HG03565 (cell line): ENCODE results near the gene FOSL1.

ENCODE experiments used
- ATAC-seq: cut with Tn5 transposase; IDR thresholded peaks from one replicate; pipeline ENCODE4 v1.9.1; 2021; ENCODE audit warnings: mild to moderate bottlenecking, moderate library complexity; ENCODE audit not compliant: unreplicated experiment

Gene FOSL1

GRCh38 chr11:65900125-65900898, at the start of gene FOSL1:
TSS of gene FOSL1 (minus strand) at chr11:65900388. CDS start at chr11:65900339, 49 bp downstream.
- ATAC-seq: peak; percentile 74

- ATAC-seq: no peak
Measured at GRCh38 chr11:65947603-65948125, 47.5 kb upstream of the FOSL1 start.

GRCh38 chr11:65947133-65947532, 46.9 kb upstream of the FOSL1 start:
- no peak for ATAC-seq

- ATAC-seq: no peak
Measured at GRCh38 chr11:65946655-65947054, 46.5 kb upstream of the FOSL1 start.

- no peak for ATAC-seq
Measured at GRCh38 chr11:65945941-65946558, 45.9 kb upstream of the FOSL1 start.

GRCh38 chr11:65945430-65945911, 45.3 kb upstream of the FOSL1 start, which contains the start of gene TSGA10IP:
TSS of gene TSGA10IP (plus strand) at chr11:65945480. CDS start at chr11:65945676, 196 bp downstream.
- no peak for ATAC-seq

GRCh38 chr11:65944767-65945166, 44.6 kb upstream of the FOSL1 start:
- no peak for ATAC-seq

GRCh38 chr11:65944191-65944590, 44.0 kb upstream of the FOSL1 start:
- no peak for ATAC-seq

GRCh38 chr11:65942531-65942930, 42.3 kb upstream of the FOSL1 start:
- no peak for ATAC-seq

- no peak for ATAC-seq
Measured at GRCh38 chr11:65941720-65942310, 41.6 kb upstream of the FOSL1 start.

GRCh38 chr11:65937766-65938165, 37.6 kb upstream of the FOSL1 start:
- no peak for ATAC-seq

- no peak for ATAC-seq
Measured at GRCh38 chr11:65934014-65934413, 33.8 kb upstream of the FOSL1 start.

GRCh38 chr11:65932558-65932919, 32.4 kb upstream of the FOSL1 start:
- no peak for ATAC-seq

GRCh38 chr11:65931773-65932557, 31.8 kb upstream of the FOSL1 start:
- no peak for ATAC-seq

- ATAC-seq: no peak
Measured at GRCh38 chr11:65928667-65929066, 28.5 kb upstream of the FOSL1 start.

- ATAC-seq: no peak
Measured at GRCh38 chr11:65927904-65928397, 27.8 kb upstream of the FOSL1 start.

- no peak for ATAC-seq
Measured at GRCh38 chr11:65925397-65925796, 25.2 kb upstream of the FOSL1 start.

GRCh38 chr11:65922565-65922964, 22.4 kb upstream of the FOSL1 start:
- no peak for ATAC-seq

- ATAC-seq: no peak
Measured at GRCh38 chr11:65921876-65922275, 21.7 kb upstream of the FOSL1 start.

GRCh38 chr11:65921033-65921555, 20.9 kb upstream of the FOSL1 start:
- no peak for ATAC-seq
